Loucy (cell line): ENCODE data around the gene NKX2-3.
A peak's percentile ranks its signal among the peaks of the same experiment; 100 is the strongest.

ENCODE experiments used
- H2AFZ ChIP-seq: fragments of 200-600 bp; sonication (generic); 2 replicates; pipeline ENCODE4 v1.6.0; 2016; ENCODE audit warnings: antibody characterized with exemption, mild to moderate bottlenecking, low read length, moderate library complexity
- H3F3A ChIP-seq: fragments of 200-600 bp; 2 replicates; pipeline ENCODE4 v1.6.0; 2016; ENCODE audit warnings: antibody characterized with exemption, low read depth, mild to moderate bottlenecking
- H3K27me3 ChIP-seq: fragments of 200-600 bp; sonication (generic); 2 replicates; pipeline ENCODE4 v1.6.1; 2014; ENCODE audit warnings: low read length, mild to moderate bottlenecking; ENCODE audit not compliant: insufficient read depth, poor library complexity, severe bottlenecking
- H3K36me3 ChIP-seq: fragments of 200-600 bp; sonication (generic); 2 replicates; pipeline ENCODE4 v1.6.1; 2016; ENCODE audit warnings: low read length; ENCODE audit not compliant: insufficient read depth
- H3K4me1 ChIP-seq: fragments of 200-600 bp; sonication (generic); 2 replicates; pipeline ENCODE4 v1.5.1; 2014; ENCODE audit warnings: low read length, mild to moderate bottlenecking; ENCODE audit not compliant: insufficient read depth, poor library complexity, severe bottlenecking
- H3K4me2 ChIP-seq: fragments of 200-600 bp; sonication (generic); 2 replicates; pipeline ENCODE4 v1.6.0; 2014; ENCODE audit warnings: antibody characterized with exemption, low read length, low read depth, mild to moderate bottlenecking; ENCODE audit not compliant: poor library complexity, severe bottlenecking
- H3K4me3 ChIP-seq: fragments of 200-600 bp; sonication (generic); 2 replicates; pipeline ENCODE4 v1.5.1; 2014; ENCODE audit warnings: low read length, mild to moderate bottlenecking, mixed read lengths; ENCODE audit not compliant: poor library complexity, severe bottlenecking
- H3K79me2 ChIP-seq: fragments of 200-600 bp; sonication (generic); 2 replicates; pipeline ENCODE4 v1.6.1; 2014; ENCODE audit warnings: low read length; ENCODE audit not compliant: insufficient read depth
- H3K9ac ChIP-seq: fragments of 200-600 bp; sonication (generic); 2 replicates; pipeline ENCODE4 v1.6.0; 2014; ENCODE audit warnings: mild to moderate bottlenecking, low read depth, low read length, moderate library complexity; ENCODE audit not compliant: poor library complexity, severe bottlenecking
- H3K9me2 ChIP-seq: fragments of 200-600 bp; sonication (generic); replicated peaks from 2 replicates; pipeline ENCODE4 v1.6.1; 2016; ENCODE audit warnings: low read depth, low read length, mixed read lengths
- H3K9me3 ChIP-seq: fragments of 200-600 bp; sonication (generic); 2 replicates; pipeline ENCODE4 v1.6.1; 2014; ENCODE audit warnings: mild to moderate bottlenecking, antibody characterized with exemption, low read length, low read depth; ENCODE audit not compliant: insufficient read depth
- H4K20me1 ChIP-seq: fragments of 200-600 bp; sonication (generic); 2 replicates; pipeline ENCODE4 v1.6.0; 2014; ENCODE audit warnings: antibody characterized with exemption, low read length, mild to moderate bottlenecking; ENCODE audit not compliant: insufficient read depth, poor library complexity, severe bottlenecking
- EZH2phosphoT487 ChIP-seq: fragments of 200-600 bp; IDR thresholded peaks from 2 replicates; pipeline ENCODE4 v1.6.1; 2018; ENCODE audit warnings: antibody characterized with exemption, mild to moderate bottlenecking, moderate library complexity, borderline replicate concordance
- TF ChIP-seq, protein P1 (sequence below): fragments of 200-600 bp; sonication (generic); conservative IDR thresholded peaks from 2 replicates; pipeline ENCODE4 v1.5.1; 2014; ENCODE audit warnings: mild to moderate bottlenecking, antibody characterized with exemption, low read length

The NKX2-3 gene

DNA sequence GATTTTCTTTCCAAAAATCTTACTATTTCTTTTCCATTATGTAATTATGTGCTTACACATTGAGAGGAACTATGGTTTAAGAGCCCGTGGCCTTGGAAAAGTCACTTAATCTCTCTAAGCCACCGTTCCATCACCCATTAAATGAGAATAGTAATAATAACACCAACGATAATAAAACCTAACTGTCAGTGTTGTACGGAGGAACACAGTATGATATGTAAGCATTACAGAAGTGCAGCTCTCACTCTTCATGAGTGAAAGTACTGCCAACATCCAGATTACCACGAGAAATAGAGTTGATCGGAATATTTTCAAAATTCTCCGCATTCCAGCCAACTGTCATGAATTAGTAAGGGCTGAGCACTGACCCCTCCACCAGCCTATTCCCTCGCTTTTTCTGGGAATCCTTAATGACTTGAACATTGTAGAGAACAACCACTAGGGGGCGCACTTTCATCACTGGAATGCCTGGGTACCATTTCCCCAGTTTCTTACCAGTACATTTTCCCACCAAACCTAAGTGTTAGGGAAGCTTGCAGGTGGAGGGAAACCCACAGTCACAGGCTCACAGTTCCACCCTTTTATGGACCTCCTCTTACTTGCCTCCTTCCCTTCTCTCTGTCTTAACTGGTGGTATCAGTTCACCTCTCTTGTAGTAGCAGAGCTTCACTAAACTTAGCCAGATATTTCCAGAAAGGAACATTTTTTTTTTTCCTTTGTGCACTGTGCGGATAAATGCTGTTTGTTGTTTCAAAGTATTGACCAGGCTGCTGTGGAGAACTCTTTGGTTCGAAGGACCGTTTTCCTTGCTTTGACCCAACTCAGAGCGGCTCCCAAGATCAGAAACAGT lies 27.8 kb downstream of the NKX2-3 start:
- no peaks in the 10 kb centered on the region for H3K79me2 ChIP-seq
- H3K4me1 ChIP-seq = peaks cover 2% of the 10 kb centered on the region
- no peak overlapping the region for H3K9ac ChIP-seq
- H3K36me3 ChIP-seq = no peaks in the 10 kb centered on the region
- no peaks in the 10 kb centered on the region for H3K9me2 ChIP-seq
- H3F3A ChIP-seq = no peaks in the 10 kb centered on the region
- TF ChIP-seq EZH2phosphoT487 = no peak
- TF ChIP-seq, protein P1, sequence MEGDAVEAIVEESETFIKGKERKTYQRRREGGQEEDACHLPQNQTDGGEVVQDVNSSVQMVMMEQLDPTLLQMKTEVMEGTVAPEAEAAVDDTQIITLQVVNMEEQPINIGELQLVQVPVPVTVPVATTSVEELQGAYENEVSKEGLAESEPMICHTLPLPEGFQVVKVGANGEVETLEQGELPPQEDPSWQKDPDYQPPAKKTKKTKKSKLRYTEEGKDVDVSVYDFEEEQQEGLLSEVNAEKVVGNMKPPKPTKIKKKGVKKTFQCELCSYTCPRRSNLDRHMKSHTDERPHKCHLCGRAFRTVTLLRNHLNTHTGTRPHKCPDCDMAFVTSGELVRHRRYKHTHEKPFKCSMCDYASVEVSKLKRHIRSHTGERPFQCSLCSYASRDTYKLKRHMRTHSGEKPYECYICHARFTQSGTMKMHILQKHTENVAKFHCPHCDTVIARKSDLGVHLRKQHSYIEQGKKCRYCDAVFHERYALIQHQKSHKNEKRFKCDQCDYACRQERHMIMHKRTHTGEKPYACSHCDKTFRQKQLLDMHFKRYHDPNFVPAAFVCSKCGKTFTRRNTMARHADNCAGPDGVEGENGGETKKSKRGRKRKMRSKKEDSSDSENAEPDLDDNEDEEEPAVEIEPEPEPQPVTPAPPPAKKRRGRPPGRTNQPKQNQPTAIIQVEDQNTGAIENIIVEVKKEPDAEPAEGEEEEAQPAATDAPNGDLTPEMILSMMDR = peak; percentile 99
- no peaks in the 10 kb centered on the region for H4K20me1 ChIP-seq
- no peaks in the 10 kb centered on the region for H3K9me3 ChIP-seq
- no peaks in the 10 kb centered on the region for H3K27me3 ChIP-seq
- H3K4me3 ChIP-seq = no peak overlapping the region
- no peak overlapping the region for H3K4me2 ChIP-seq
- H2AFZ ChIP-seq = 0 out of 2 replicates have a peak overlapping the region, but pooled peaks have one; percentile 18

DNA sequence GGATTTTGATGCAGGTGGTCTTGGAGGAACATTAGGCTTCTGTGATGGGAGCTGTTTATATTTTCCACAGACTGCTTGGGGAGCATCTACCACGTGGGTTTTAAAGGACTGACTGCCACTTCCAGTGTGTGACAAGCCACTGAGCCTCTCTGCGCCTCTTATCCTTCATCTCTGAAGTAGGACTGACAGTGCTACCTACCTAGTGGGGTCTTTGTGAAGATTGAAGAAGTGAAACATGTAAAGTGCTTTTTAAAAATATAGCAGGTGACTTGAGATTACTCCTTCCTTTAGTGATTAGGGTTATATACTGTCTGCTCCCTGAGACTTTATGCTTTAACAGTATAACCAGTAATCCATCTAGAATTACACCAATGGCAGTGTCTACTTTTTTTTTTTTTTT lies 29.9 kb downstream of the NKX2-3 start:
- H3K79me2 ChIP-seq = no peaks in the 10 kb centered on the region
- no peaks in the 10 kb centered on the region for H3K4me1 ChIP-seq
- no peak overlapping the region for H3K4me3 ChIP-seq
- no peaks in the 10 kb centered on the region for H3F3A ChIP-seq
- H3K9me2 ChIP-seq = no peaks in the 10 kb centered on the region
- no peak overlapping the region for H2AFZ ChIP-seq
- H3K9me3 ChIP-seq = no peaks in the 10 kb centered on the region
- no peaks in the 10 kb centered on the region for H3K36me3 ChIP-seq
- H3K27me3 ChIP-seq = no peaks in the 10 kb centered on the region
- H4K20me1 ChIP-seq = no peaks in the 10 kb centered on the region
- H3K4me2 ChIP-seq = no peak overlapping the region
- H3K9ac ChIP-seq = no peak overlapping the region
- TF ChIP-seq, protein P1 = no peak
- TF ChIP-seq EZH2phosphoT487 = no peak

DNA sequence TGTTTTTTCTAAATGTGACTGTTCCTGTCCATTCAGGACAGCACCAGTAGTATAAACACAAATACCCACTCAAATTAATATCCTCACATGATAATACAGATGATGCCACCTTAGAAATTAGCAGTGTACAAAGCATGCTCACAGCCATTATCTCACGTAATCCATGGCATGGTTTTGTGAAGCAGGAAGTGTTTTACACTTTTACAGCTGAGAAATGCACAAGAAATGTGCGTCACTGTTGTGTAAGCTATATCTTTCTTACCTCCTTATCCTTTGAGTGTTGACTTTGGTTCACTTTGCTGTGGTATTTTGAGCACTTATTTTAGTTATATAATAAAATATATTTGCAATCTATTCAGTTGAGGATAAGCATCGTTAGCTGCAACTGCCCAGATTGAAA lies 31.6 kb downstream of the NKX2-3 start:
- Histone ChIP-seq H3F3A (no peaks in the 10 kb centered on the region), H2AFZ (peak overlapping the region; percentile 55; the same call in 1 of the 2 replicates)

More for the DNA sequence above, 31.6 kb downstream of the NKX2-3 start:
- Histone ChIP-seq H4K20me1 (no peaks in the 10 kb centered on the region), H3K4me3 (no peak overlapping the region), H3K36me3 (no peaks in the 10 kb centered on the region), H3K27me3 (no peaks in the 10 kb centered on the region), H3K9me3 (no peaks in the 10 kb centered on the region), H3K9me2 (no peaks in the 10 kb centered on the region), H3K4me1 (no peaks in the 10 kb centered on the region), H3K79me2 (no peaks in the 10 kb centered on the region), H3K9ac (no peak overlapping the region), H3K4me2 (no peak overlapping the region)
- no peak for TF ChIP-seq EZH2phosphoT487
- TF ChIP-seq, protein P1 = no peak
